Measurements from ENCODE around the gene WTIP. TPM values are rescaled to one million over a fixed set of nuclear protein-coding genes. Genes with fewer than 3 reads are reported as not detected.

Gene WTIP
- total RNA-seq, 1 experiment from 2014 or later = 8.4 TPM

DNA sequence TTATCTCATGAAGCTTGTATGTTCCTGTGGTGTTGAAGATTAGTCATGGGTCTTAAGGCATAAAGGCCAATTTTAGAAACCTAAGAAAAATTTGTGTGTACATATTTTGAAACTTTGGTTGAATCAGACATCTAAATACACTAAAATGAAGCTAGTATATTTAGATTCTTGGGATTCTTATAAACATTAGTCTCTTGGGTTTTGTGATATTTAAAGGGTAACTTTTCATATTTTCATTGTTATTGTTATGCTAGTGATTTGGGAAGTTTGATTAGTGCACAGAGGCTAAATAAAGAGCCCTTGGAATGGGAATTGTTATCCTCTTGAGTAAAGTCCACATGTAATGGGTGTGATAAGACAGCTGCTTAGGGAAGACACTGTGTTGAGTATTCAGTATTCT lies 28.8 kb upstream of the WTIP start:
- peaks cover 70 to 72% of the 10 kb centered on the region in 2 experiments for H3K36me3 ChIP-seq (ENCODE audit: control insufficient read depth in 1 of 2, insufficient read depth in 2 of 2, low read length in 2 of 2)
- intact Hi-C loops (cut with micrococcal nuclease) = no loop called here
- H3K27ac ChIP-seq (ENCODE audit: low read depth, low read length) = no peak overlapping the region
- no TSS peak for BruUV-seq (replicated peaks)
- peaks cover 16% of the 10 kb centered on the region; the same call in 1 of the 2 replicates for H4K20me1 ChIP-seq (ENCODE audit: insufficient read depth)
- H3K79me2 ChIP-seq (ENCODE audit: insufficient read depth, low read length) = peaks cover 91% of the 10 kb centered on the region
- RAD21 ChIA-PET (ENCODE audit: low non-redundant PET in 1 of 2, low total read pairs in 2 of 2, uncharacterized antibody in 2 of 2, unreplicated experiment in 2 of 2) = no interaction called here
- H3K9me2 ChIP-seq (ENCODE audit: insufficient read depth) = no peaks in the 10 kb centered on the region
- H2AFZ ChIP-seq (ENCODE audit: low read depth, low read length, poor library complexity, severe bottlenecking) = no peak overlapping the region
- POLR2A ChIA-PET = no interaction called here
- ATAC-seq (no peak), DNase-seq (ENCODE audit: low read depth, low spot score) (no peak)
- H3K4me2 ChIP-seq (ENCODE audit: low read length) = no peak overlapping the region
- TF ChIP-seq POLR2AphosphoS5 (IDR thresholded peaks at IDR 0.05; ENCODE audit: low read depth, low read length) (no peak), YY1 (IDR thresholded peaks at IDR 0.05; ENCODE audit: extremely low read depth, insufficient replicate concordance, low read depth, low read length) (no peak), SIN3A (IDR thresholded peaks at IDR 0.05; ENCODE audit: low read depth) (no peak), ZNF274 (IDR thresholded peaks at IDR 0.05; ENCODE audit: low read depth, low read length) (no peak), RAD21 (IDR thresholded peaks at IDR 0.05; ENCODE audit: low read depth) (no peak), TCF7L2 (IDR thresholded peaks at IDR 0.05; ENCODE audit: borderline replicate concordance, extremely low read depth, insufficient read depth, insufficient read length) (no peak), EZH2phosphoT487 (IDR thresholded peaks at IDR 0.05; ENCODE audit: borderline replicate concordance) (no peak), POLR2A (IDR thresholded peaks at IDR 0.05; ENCODE audit: borderline replicate concordance, extremely low read depth, insufficient read depth, insufficient read length) (no peak), SRF (IDR thresholded peaks at IDR 0.05; ENCODE audit: low read depth) (no peak)
- TF ChIP-seq, protein P1, sequence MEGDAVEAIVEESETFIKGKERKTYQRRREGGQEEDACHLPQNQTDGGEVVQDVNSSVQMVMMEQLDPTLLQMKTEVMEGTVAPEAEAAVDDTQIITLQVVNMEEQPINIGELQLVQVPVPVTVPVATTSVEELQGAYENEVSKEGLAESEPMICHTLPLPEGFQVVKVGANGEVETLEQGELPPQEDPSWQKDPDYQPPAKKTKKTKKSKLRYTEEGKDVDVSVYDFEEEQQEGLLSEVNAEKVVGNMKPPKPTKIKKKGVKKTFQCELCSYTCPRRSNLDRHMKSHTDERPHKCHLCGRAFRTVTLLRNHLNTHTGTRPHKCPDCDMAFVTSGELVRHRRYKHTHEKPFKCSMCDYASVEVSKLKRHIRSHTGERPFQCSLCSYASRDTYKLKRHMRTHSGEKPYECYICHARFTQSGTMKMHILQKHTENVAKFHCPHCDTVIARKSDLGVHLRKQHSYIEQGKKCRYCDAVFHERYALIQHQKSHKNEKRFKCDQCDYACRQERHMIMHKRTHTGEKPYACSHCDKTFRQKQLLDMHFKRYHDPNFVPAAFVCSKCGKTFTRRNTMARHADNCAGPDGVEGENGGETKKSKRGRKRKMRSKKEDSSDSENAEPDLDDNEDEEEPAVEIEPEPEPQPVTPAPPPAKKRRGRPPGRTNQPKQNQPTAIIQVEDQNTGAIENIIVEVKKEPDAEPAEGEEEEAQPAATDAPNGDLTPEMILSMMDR (IDR thresholded peaks at IDR 0.05 in 2 of 3, conservative IDR thresholded peaks at IDR 0.05 in 1 of 3; ENCODE audit: borderline replicate concordance in 1 of 3, insufficient read depth in 1 of 3, low read depth in 2 of 3, low read length in 2 of 3) = no peak
- TF ChIP-seq, protein P2, sequence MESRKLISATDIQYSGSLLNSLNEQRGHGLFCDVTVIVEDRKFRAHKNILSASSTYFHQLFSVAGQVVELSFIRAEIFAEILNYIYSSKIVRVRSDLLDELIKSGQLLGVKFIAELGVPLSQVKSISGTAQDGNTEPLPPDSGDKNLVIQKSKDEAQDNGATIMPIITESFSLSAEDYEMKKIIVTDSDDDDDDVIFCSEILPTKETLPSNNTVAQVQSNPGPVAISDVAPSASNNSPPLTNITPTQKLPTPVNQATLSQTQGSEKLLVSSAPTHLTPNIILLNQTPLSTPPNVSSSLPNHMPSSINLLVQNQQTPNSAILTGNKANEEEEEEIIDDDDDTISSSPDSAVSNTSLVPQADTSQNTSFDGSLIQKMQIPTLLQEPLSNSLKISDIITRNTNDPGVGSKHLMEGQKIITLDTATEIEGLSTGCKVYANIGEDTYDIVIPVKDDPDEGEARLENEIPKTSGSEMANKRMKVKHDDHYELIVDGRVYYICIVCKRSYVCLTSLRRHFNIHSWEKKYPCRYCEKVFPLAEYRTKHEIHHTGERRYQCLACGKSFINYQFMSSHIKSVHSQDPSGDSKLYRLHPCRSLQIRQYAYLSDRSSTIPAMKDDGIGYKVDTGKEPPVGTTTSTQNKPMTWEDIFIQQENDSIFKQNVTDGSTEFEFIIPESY (IDR thresholded peaks at IDR 0.05; ENCODE audit: extremely low read depth, insufficient replicate concordance, low read length) = no peak
- H3K4me1 ChIP-seq (ENCODE audit: control insufficient read depth in 1 of 2, insufficient read depth in 2 of 2, low read length in 2 of 2) = no peaks in the 10 kb centered on the region
- H3K9ac ChIP-seq (ENCODE audit: low read length) = no peak overlapping the region
- CTCF ChIA-PET = no interaction called here
- H3K27me3 ChIP-seq (ENCODE audit: insufficient read depth, low read length) = no peaks in the 10 kb centered on the region
- no peaks in the 10 kb centered on the region for H3K9me3 ChIP-seq (ENCODE audit: control insufficient read depth in 1 of 2, insufficient read depth in 1 of 2, low read depth in 1 of 2, low read length in 2 of 2)
- H3K4me3 ChIP-seq (replicated peaks in 1 of 2; ENCODE audit: low read depth in 1 of 2, low read length in 2 of 2) = no peak overlapping the region

All from HCT116 (cell line).